ENCODE results near the gene CLHC1.

The CLHC1 gene

DNA sequence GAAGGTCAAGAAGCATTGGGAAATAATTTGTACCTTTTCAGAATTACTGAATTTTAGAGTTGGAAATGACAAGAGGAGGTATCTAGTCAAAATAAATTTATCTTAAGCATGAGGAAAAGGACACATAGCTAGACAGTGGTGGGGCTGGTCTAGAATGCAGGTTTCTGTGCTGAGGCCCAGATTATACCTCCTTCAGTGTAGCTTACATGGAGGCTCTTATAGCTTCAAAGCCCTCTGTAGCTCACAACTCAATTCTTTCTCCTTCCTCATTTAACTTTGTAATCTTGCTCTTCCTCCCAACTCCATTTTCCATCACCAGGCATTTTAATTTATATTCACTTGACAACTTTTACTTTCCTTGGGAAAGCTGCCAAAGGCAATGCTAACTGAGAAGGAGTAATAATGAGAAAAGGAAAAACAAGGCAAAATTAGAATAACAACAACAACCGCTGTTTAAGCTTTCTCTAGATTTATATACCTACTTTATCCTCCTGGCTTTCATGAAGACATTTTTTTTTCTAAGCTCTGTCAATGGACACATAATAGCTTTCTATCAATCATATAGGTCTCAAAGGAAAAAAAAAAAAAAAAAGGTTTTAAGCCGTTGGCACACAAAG lies 58.5 kb downstream of the CLHC1 start:
- no peak overlapping the region for H3K56ac ChIP-seq (ENCODE audit: low read length)
- no peak overlapping the region for H3K18ac ChIP-seq (ENCODE audit: low read length)
- no peaks in the 10 kb centered on the region for H3K4me1 ChIP-seq (ENCODE audit: control insufficient read depth, low read depth, low read length)
- no peaks in the 10 kb centered on the region for H3K36me3 ChIP-seq (ENCODE audit: control insufficient read depth, insufficient read depth, low read length)
- H3K4me3 ChIP-seq (ENCODE audit: low read length) = no peak overlapping the region
- H3K4ac ChIP-seq (ENCODE audit: low read depth, low read length) = no peak overlapping the region
- no peak overlapping the region for H2AK5ac ChIP-seq (ENCODE audit: low read length)
- H3K27me3 ChIP-seq (ENCODE audit: insufficient read depth, low read length, poor library complexity) = no peaks in the 10 kb centered on the region
- H2BK15ac ChIP-seq (replicated peaks; ENCODE audit: low read depth) = no peak overlapping the region
- no peak overlapping the region for H3K23ac ChIP-seq (ENCODE audit: low read length)
- H2BK5ac ChIP-seq (ENCODE audit: low read length) = no peak overlapping the region
- no peak overlapping the region for H4K5ac ChIP-seq (ENCODE audit: low read length)
- no peak overlapping the region for H3K9ac ChIP-seq (ENCODE audit: low read length)
- H3K79me1 ChIP-seq (ENCODE audit: low read length) = no peaks in the 10 kb centered on the region
- H3K27ac ChIP-seq (ENCODE audit: low read depth, low read length) = no peak overlapping the region
- H3K79me2 ChIP-seq (ENCODE audit: control insufficient read depth, insufficient read depth, low read length) = no peaks in the 10 kb centered on the region
- no peak overlapping the region for H2BK120ac ChIP-seq (ENCODE audit: low read depth, low read length)
- H4K8ac ChIP-seq (ENCODE audit: low read depth, low read length) = no peak overlapping the region
- DNase-seq = no peak
- no CpG with 5 or more reads among the region's 2 CpGs for WGBS (ENCODE audit: extremely low coverage, insufficient coverage, low lambda C conversion rate)
- H3K4me2 ChIP-seq (ENCODE audit: low read length) = no peak overlapping the region

DNA sequence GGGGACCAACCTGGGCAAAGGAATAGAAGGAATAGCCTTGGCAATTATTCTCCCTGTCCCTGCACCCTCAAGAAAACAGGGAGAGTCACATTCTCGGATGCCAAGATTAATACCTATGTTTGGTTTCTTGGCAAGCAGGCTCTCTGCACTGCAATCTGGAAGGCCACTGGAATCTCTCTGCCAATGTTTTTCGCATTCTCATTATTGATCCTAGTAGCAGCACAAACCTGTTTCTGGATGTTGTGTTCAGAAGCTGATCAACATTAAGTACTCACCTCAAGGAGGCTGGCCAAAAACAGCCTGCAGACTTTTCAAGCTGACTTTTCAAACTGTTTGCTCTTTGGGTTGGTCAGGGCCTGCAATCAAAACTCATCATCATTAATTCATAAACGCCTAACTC lies 62.2 kb downstream of the CLHC1 start:
- Histone ChIP-seq H2BK15ac (replicated peaks; ENCODE audit: low read depth) (no peak overlapping the region), H3K18ac (ENCODE audit: low read length) (no peak overlapping the region), H4K8ac (ENCODE audit: low read depth, low read length) (no peak overlapping the region), H3K4me3 (ENCODE audit: low read length) (no peak overlapping the region), H3K23ac (ENCODE audit: low read length) (no peak overlapping the region), H3K27ac (ENCODE audit: low read depth, low read length) (no peak overlapping the region), H3K56ac (ENCODE audit: low read length) (no peak overlapping the region), H2BK120ac (ENCODE audit: low read depth, low read length) (no peak overlapping the region), H3K9ac (ENCODE audit: low read length) (no peak overlapping the region), H3K79me2 (ENCODE audit: control insufficient read depth, insufficient read depth, low read length) (no peaks in the 10 kb centered on the region), H2AK5ac (ENCODE audit: low read length) (no peak overlapping the region), H4K5ac (ENCODE audit: low read length) (no peak overlapping the region), H3K4ac (ENCODE audit: low read depth, low read length) (no peak overlapping the region), H3K4me1 (ENCODE audit: control insufficient read depth, low read depth, low read length) (peaks cover under 1% of the 10 kb centered on the region), H3K36me3 (ENCODE audit: control insufficient read depth, insufficient read depth, low read length) (no peaks in the 10 kb centered on the region), H2BK5ac (ENCODE audit: low read length) (no peak overlapping the region), H3K27me3 (ENCODE audit: insufficient read depth, low read length, poor library complexity) (no peaks in the 10 kb centered on the region), H3K79me1 (ENCODE audit: low read length) (no peaks in the 10 kb centered on the region), H3K4me2 (ENCODE audit: low read length) (no peak overlapping the region)
- no peak for DNase-seq
- WGBS (ENCODE audit: extremely low coverage, insufficient coverage, low lambda C conversion rate) = no CpG with 5 or more reads among the region's 3 CpGs

GRCh38 chr2:55169359-55169758 lies 62.7 kb downstream of the CLHC1 start:
- H2BK15ac ChIP-seq (replicated peaks; ENCODE audit: low read depth) = no peak overlapping the region
- H3K27ac ChIP-seq (ENCODE audit: low read depth, low read length) = no peak overlapping the region
- peaks cover 5% of the 10 kb centered on the region for H3K4me1 ChIP-seq (ENCODE audit: control insufficient read depth, low read depth, low read length)
- H3K4me2 ChIP-seq (ENCODE audit: low read length) = no peak overlapping the region
- H3K79me2 ChIP-seq (ENCODE audit: control insufficient read depth, insufficient read depth, low read length) = no peaks in the 10 kb centered on the region
- no peak overlapping the region for H3K56ac ChIP-seq (ENCODE audit: low read length)
- no peak overlapping the region for H2AK5ac ChIP-seq (ENCODE audit: low read length)
- no peak overlapping the region for H4K8ac ChIP-seq (ENCODE audit: low read depth, low read length)
- no peak overlapping the region for H3K9ac ChIP-seq (ENCODE audit: low read length)
- no peak overlapping the region for H3K23ac ChIP-seq (ENCODE audit: low read length)
- H3K36me3 ChIP-seq (ENCODE audit: control insufficient read depth, insufficient read depth, low read length) = no peaks in the 10 kb centered on the region
- no peak for DNase-seq
- no peak overlapping the region for H3K18ac ChIP-seq (ENCODE audit: low read length)
- H3K79me1 ChIP-seq (ENCODE audit: low read length) = no peaks in the 10 kb centered on the region
- H3K27me3 ChIP-seq (ENCODE audit: insufficient read depth, low read length, poor library complexity) = no peaks in the 10 kb centered on the region
- no peak overlapping the region for H4K5ac ChIP-seq (ENCODE audit: low read length)
- WGBS (ENCODE audit: extremely low coverage, insufficient coverage, low lambda C conversion rate) = 100% methylated on average over 1 of the region's 1 CpG
- H2BK5ac ChIP-seq (ENCODE audit: low read length) = no peak overlapping the region
- no peak overlapping the region for H3K4me3 ChIP-seq (ENCODE audit: low read length)
- no peak overlapping the region for H3K4ac ChIP-seq (ENCODE audit: low read depth, low read length)
- H2BK120ac ChIP-seq (ENCODE audit: low read depth, low read length) = no peak overlapping the region

DNA sequence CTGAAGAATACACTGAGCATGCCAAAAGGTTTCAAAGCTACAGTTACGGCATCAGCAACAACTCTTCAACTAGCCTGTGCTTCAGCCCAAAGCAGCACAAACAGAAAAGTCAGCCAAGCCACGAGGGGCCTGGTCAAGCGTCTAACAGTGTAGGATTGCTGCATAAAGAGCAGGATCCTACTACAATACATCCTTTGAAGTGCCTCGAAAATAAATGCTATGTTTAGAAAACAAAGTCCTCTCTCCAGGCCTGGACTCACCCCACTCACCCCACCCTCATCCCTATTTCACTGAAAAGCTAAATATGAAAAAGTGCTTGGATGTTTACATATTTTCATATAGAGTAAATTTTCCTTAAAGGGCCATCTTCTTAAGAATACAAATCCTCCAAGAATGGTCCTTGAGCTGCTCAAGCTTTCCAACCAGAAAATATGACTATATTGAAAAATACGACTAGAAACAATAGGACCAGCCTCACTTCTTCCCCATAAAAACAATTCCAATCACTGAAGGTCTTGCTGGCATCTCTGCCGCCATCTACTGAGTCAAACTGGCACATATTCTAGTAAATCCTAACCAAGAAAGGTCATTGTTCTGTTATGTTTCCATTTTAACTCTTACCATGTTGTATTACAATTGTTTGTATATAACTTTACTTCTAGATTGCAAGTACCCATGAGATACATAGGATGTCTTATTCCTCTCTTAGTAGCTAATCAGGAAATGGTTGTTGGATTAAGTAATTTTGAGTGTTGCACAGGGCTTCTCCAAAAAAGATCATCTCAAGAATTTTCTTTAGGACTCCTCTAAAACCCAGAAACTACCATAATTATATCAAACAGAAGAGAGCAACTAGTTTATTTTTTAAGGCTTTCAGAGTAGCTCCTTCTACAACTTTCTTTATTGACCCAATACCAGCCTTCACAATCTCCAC lies 63.6 kb downstream of the CLHC1 start:
- H3K23ac ChIP-seq (ENCODE audit: low read length) = no peak overlapping the region
- H3K79me2 ChIP-seq (ENCODE audit: control insufficient read depth, insufficient read depth, low read length) = no peaks in the 10 kb centered on the region
- H2BK15ac ChIP-seq (replicated peaks; ENCODE audit: low read depth) = no peak overlapping the region
- no peaks in the 10 kb centered on the region for H3K36me3 ChIP-seq (ENCODE audit: control insufficient read depth, insufficient read depth, low read length)
- no peak overlapping the region for H4K8ac ChIP-seq (ENCODE audit: low read depth, low read length)
- H3K79me1 ChIP-seq (ENCODE audit: low read length) = no peaks in the 10 kb centered on the region
- H2BK5ac ChIP-seq (ENCODE audit: low read length) = no peak overlapping the region
- no peak overlapping the region for H2BK120ac ChIP-seq (ENCODE audit: low read depth, low read length)
- no peaks in the 10 kb centered on the region for H3K27me3 ChIP-seq (ENCODE audit: insufficient read depth, low read length, poor library complexity)
- H3K9ac ChIP-seq (ENCODE audit: low read length) = no peak overlapping the region
- no peak overlapping the region for H3K56ac ChIP-seq (ENCODE audit: low read length)
- no peak overlapping the region for H3K4me2 ChIP-seq (ENCODE audit: low read length)
- WGBS (ENCODE audit: extremely low coverage, insufficient coverage, low lambda C conversion rate) = no CpG with 5 or more reads among the region's 6 CpGs
- no peak overlapping the region for H3K27ac ChIP-seq (ENCODE audit: low read depth, low read length)
- H3K4ac ChIP-seq (ENCODE audit: low read depth, low read length) = no peak overlapping the region
- no peak overlapping the region for H4K5ac ChIP-seq (ENCODE audit: low read length)
- no peak overlapping the region for H3K4me3 ChIP-seq (ENCODE audit: low read length)
- peak; percentile 65 for DNase-seq
- H3K4me1 ChIP-seq (ENCODE audit: control insufficient read depth, low read depth, low read length) = peaks cover 7% of the 10 kb centered on the region
- no peak overlapping the region for H3K18ac ChIP-seq (ENCODE audit: low read length)
- no peak overlapping the region for H2AK5ac ChIP-seq (ENCODE audit: low read length)

- Histone ChIP-seq H3K79me2 (ENCODE audit: control insufficient read depth, insufficient read depth, low read length) (no peaks in the 10 kb centered on the region), H2BK15ac (replicated peaks; ENCODE audit: low read depth) (no peak overlapping the region), H2AK5ac (ENCODE audit: low read length) (no peak overlapping the region), H3K4me3 (ENCODE audit: low read length) (no peak overlapping the region), H4K5ac (ENCODE audit: low read length) (no peak overlapping the region), H3K4ac (ENCODE audit: low read depth, low read length) (no peak overlapping the region), H3K79me1 (ENCODE audit: low read length) (no peaks in the 10 kb centered on the region), H3K23ac (ENCODE audit: low read length) (no peak overlapping the region), H3K9ac (ENCODE audit: low read length) (no peak overlapping the region), H3K27ac (ENCODE audit: low read depth, low read length) (no peak overlapping the region), H3K56ac (ENCODE audit: low read length) (no peak overlapping the region), H4K8ac (ENCODE audit: low read depth, low read length) (no peak overlapping the region), H3K4me1 (ENCODE audit: control insufficient read depth, low read depth, low read length) (peaks cover 9% of the 10 kb centered on the region), H3K27me3 (ENCODE audit: insufficient read depth, low read length, poor library complexity) (no peaks in the 10 kb centered on the region), H3K4me2 (ENCODE audit: low read length) (no peak overlapping the region), H2BK5ac (ENCODE audit: low read length) (no peak overlapping the region), H3K36me3 (ENCODE audit: control insufficient read depth, insufficient read depth, low read length) (no peaks in the 10 kb centered on the region), H2BK120ac (ENCODE audit: low read depth, low read length) (no peak overlapping the region), H3K18ac (ENCODE audit: low read length) (no peak overlapping the region)
- no peak for DNase-seq
- WGBS (ENCODE audit: extremely low coverage, insufficient coverage, low lambda C conversion rate) = no CpG with 5 or more reads among the region's 1 CpG
Measured at GRCh38 chr2:55165626-55166025, 66.5 kb downstream of the CLHC1 start.

All from mesendoderm (in vitro differentiated cells).